H9 (cell line): ENCODE results near the gene SCRN1. TPM values are rescaled to one million over a fixed set of nuclear protein-coding genes. Genes with fewer than 3 reads are reported as not detected.

Experiments used
- DNase-seq: peaks from one replicate; pipeline ENCODE4 v3.0.0-alpha.2; 2017
- H2AFZ ChIP-seq: one replicate; pipeline ENCODE4 v1.6.1; 2013; ENCODE audit warnings: mild to moderate bottlenecking, low read length, control low read depth, moderate library complexity
- H2AK5ac ChIP-seq: 2 replicates; pipeline ENCODE4 v1.6.1; 2013; ENCODE audit warnings: low read length, control low read depth, mixed read lengths; ENCODE audit not compliant: insufficient read length
- H2BK120ac ChIP-seq: one replicate; pipeline ENCODE4 v1.6.1; 2013; ENCODE audit warnings: low read depth, mild to moderate bottlenecking, low read length, control low read depth, inconsistent platforms; ENCODE audit not compliant: poor library complexity, severe bottlenecking
- H2BK12ac ChIP-seq: 2 replicates; pipeline ENCODE4 v1.6.1; 2013; ENCODE audit warnings: low read length, control low read depth, mixed read lengths, low read depth; ENCODE audit not compliant: insufficient read length
- H2BK15ac ChIP-seq: 2 replicates; pipeline ENCODE4 v1.6.1; 2013; ENCODE audit warnings: low read depth, low read length, control low read depth
- H2BK20ac ChIP-seq: one replicate; pipeline ENCODE4 v1.6.1; 2013; ENCODE audit warnings: low read depth, mild to moderate bottlenecking, low read length, control low read depth, inconsistent platforms; ENCODE audit not compliant: poor library complexity, severe bottlenecking
- H2BK5ac ChIP-seq: 2 replicates; pipeline ENCODE4 v1.6.1; 2013; ENCODE audit warnings: low read length, control low read depth, mixed read lengths; ENCODE audit not compliant: insufficient read length
- H3K14ac ChIP-seq: 2 replicates; pipeline ENCODE4 v1.6.1; 2013; ENCODE audit warnings: low read length, control low read depth; ENCODE audit not compliant: insufficient read depth
- H3K18ac ChIP-seq: 2 replicates; pipeline ENCODE4 v1.6.1; 2013; ENCODE audit warnings: low read depth, mild to moderate bottlenecking, mixed read lengths, low read length, control low read depth; ENCODE audit not compliant: insufficient read length
- H3K23ac ChIP-seq: 2 replicates; pipeline ENCODE4 v1.6.1; 2013; ENCODE audit warnings: low read length, control low read depth, mixed read lengths, low read depth; ENCODE audit not compliant: insufficient read length
- H3K23me2 ChIP-seq: 2 replicates; pipeline ENCODE4 v1.6.1; 2013; ENCODE audit warnings: low read depth, mild to moderate bottlenecking, mixed read lengths, low read length, control low read depth; ENCODE audit not compliant: insufficient read length, poor library complexity, severe bottlenecking
- H3K27ac ChIP-seq: 2 replicates; pipeline ENCODE4 v1.5.1; 2013; ENCODE audit warnings: low read length, control low read depth, mixed read lengths, low read depth; ENCODE audit not compliant: insufficient read length
- H3K27me3 ChIP-seq: 2 replicates; pipeline ENCODE4 v1.6.1; 2013; ENCODE audit warnings: low read length, control low read depth, inconsistent platforms; ENCODE audit not compliant: insufficient read depth
- H3K4ac ChIP-seq: 2 replicates; pipeline ENCODE4 v1.6.1; 2013; ENCODE audit warnings: low read depth, mild to moderate bottlenecking, control low read depth, inconsistent platforms, low read length, moderate library complexity
- H3K4me1 ChIP-seq: 2 replicates; pipeline ENCODE4 v1.6.1; 2013; ENCODE audit warnings: low read length, control low read depth, inconsistent platforms; ENCODE audit not compliant: insufficient read depth
- H3K4me2 ChIP-seq: 2 replicates; pipeline ENCODE4 v1.6.1; 2013; ENCODE audit warnings: low read length, control low read depth, mixed read lengths; ENCODE audit not compliant: insufficient read length, insufficient read depth
- H3K56ac ChIP-seq: 2 replicates; pipeline ENCODE4 v1.6.1; 2013; ENCODE audit warnings: low read depth, mild to moderate bottlenecking, mixed read lengths, low read length, control low read depth; ENCODE audit not compliant: insufficient read length
- H3K79me1 ChIP-seq: 2 replicates; pipeline ENCODE4 v1.6.1; 2013; ENCODE audit warnings: low read depth, mild to moderate bottlenecking, moderate library complexity, low read length, control low read depth, inconsistent platforms; ENCODE audit not compliant: insufficient read depth, poor library complexity, severe bottlenecking
- H3K79me2 ChIP-seq: 2 replicates; pipeline ENCODE4 v1.6.1; 2013; ENCODE audit warnings: low read length, control low read depth, inconsistent platforms; ENCODE audit not compliant: insufficient read depth
- H3K9ac ChIP-seq: 2 replicates; pipeline ENCODE4 v1.6.1; 2013; ENCODE audit warnings: low read length, control low read depth, mixed read lengths; ENCODE audit not compliant: insufficient read length; ENCODE audit errors: extremely low read depth
- H3K9me3 ChIP-seq: one replicate; pipeline ENCODE4 v1.6.1; 2013; ENCODE audit warnings: low read depth, low read length, inconsistent platforms; ENCODE audit not compliant: control insufficient read depth
- H3T11ph ChIP-seq: one replicate; pipeline ENCODE4 v1.6.1; 2013; ENCODE audit warnings: mild to moderate bottlenecking, low read length, control low read depth, inconsistent platforms
- H4K20me1 ChIP-seq: one replicate; pipeline ENCODE4 v1.6.1; 2013; ENCODE audit not compliant: control insufficient read depth, insufficient read length, insufficient read depth
- H4K5ac ChIP-seq: 2 replicates; pipeline ENCODE4 v1.6.1; 2013; ENCODE audit warnings: low read depth, mild to moderate bottlenecking, mixed read lengths, low read length, control low read depth; ENCODE audit not compliant: insufficient read length
- H4K8ac ChIP-seq: replicated peaks from 2 replicates; pipeline ENCODE4 v1.6.1; 2013; ENCODE audit warnings: low read length, control low read depth, mixed read lengths, low read depth; ENCODE audit not compliant: insufficient read length
- H4K91ac ChIP-seq: 2 replicates; pipeline ENCODE4 v1.6.1; 2013; ENCODE audit warnings: low read depth, mild to moderate bottlenecking, moderate library complexity, mixed read lengths, low read length, control low read depth; ENCODE audit not compliant: insufficient read length
- H3K27ac Mint-ChIP-seq, 3 experiments: 2 replicates in 2 of 3; 3 replicates in 1 of 3; pipeline ENCODE4 v1.8.0; 2020 to 2021; ENCODE audit warnings: mixed read lengths in 3 of 3, mild to moderate bottlenecking in 1 of 3, moderate library complexity in 1 of 3
- H3K27me3 Mint-ChIP-seq: 2 replicates; pipeline ENCODE4 v1.8.0; 2021; ENCODE audit warnings: low read depth, mild to moderate bottlenecking, moderate library complexity, mixed read lengths
- H3K36me3 Mint-ChIP-seq, 3 experiments: 2 replicates in 2 of 3; 3 replicates in 1 of 3; pipeline ENCODE4 v1.8.0; 2020 to 2021; ENCODE audit warnings: low read depth in 3 of 3, mixed read lengths in 3 of 3; ENCODE audit not compliant: insufficient read depth in 1 of 3
- H3K4me1 Mint-ChIP-seq, 2 experiments: 2 replicates each; pipeline ENCODE4 v1.8.0; 2020; ENCODE audit warnings: mixed read lengths in 2 of 2
- H3K4me3 Mint-ChIP-seq, 2 experiments: 2 replicates in 1 of 2; 3 replicates in 1 of 2; pipeline ENCODE4 v1.8.0; 2020 to 2021; ENCODE audit warnings: mild to moderate bottlenecking in 2 of 2, mixed read lengths in 2 of 2, moderate library complexity in 1 of 2
- H3K9me3 Mint-ChIP-seq, 2 experiments: 2 replicates in 1 of 2; 3 replicates in 1 of 2; pipeline ENCODE4 v1.8.0; 2020; ENCODE audit warnings: mild to moderate bottlenecking in 2 of 2, mixed read lengths in 2 of 2, moderate library complexity in 1 of 2
- WGBS: extraction: QIAGEN DNeasy Blood & Tissue Kit; methylation state at CpG from one replicate; pipeline ENCODE4 v1.1.7; 2013; ENCODE audit warnings: missing lambda C conversion rate, low lambda C conversion rate, mixed read lengths; ENCODE audit not compliant: insufficient read length; ENCODE audit errors: extremely low coverage; 5-methylcytosine and 5-hydroxymethylcytosine counted together
- total RNA-seq: library from RNA; stranded (reverse); gene quantifications from 2 replicates; pipeline ENCODE4 v1.2.1, GENCODE V29; 2021
- TF ChIP-seq, protein P1 (sequence below): fragments of 200-600 bp; sonication (generic); conservative IDR thresholded peaks from 3 replicates; pipeline ENCODE4 v1.8.0; 2021; ENCODE audit warnings: antibody characterized with exemption, mild to moderate bottlenecking

SCRN1 gene
- total RNA-seq, 1 experiment from 2014 or later, result 101 TPM

GRCh38 chr7:30027740-30028215 is 38.2 kb upstream of the SCRN1 start:
- Histone ChIP-seq H3K56ac (no peak overlapping the region), H2BK120ac (no peak overlapping the region), H2BK12ac (no peak overlapping the region), H2BK20ac (no peak overlapping the region), H3K9ac (peak overlapping the region; percentile 34), H4K91ac (no peak overlapping the region), H3K4ac (no peak overlapping the region), H4K5ac (no peak overlapping the region), H3K27ac (no peak overlapping the region), H3K79me2 (peaks cover 23% of the 10 kb centered on the region; the same call in 1 of the 2 replicates), H3K4me1 (peaks cover 4% of the 10 kb centered on the region; the same call in 1 of the 2 replicates), H2BK15ac (no peak overlapping the region), H3K4me2 (peak overlapping the region; percentile 93), H2AK5ac (no peak overlapping the region), H3K14ac (no peak overlapping the region), H3K23me2 (peaks cover 10% of the 10 kb centered on the region), H4K8ac (no peak overlapping the region), H2BK5ac (no peak overlapping the region), H2AFZ (no peak overlapping the region), H3K9me3 (no peaks in the 10 kb centered on the region), H4K20me1 (no peaks in the 10 kb centered on the region), H3K18ac (no peak overlapping the region), H3K23ac (no peak overlapping the region), H3T11ph (no peak overlapping the region), H3K79me1 (peaks cover 11% of the 10 kb centered on the region), H3K27me3 (no peaks in the 10 kb centered on the region)
- peak overlapping the region; percentile 38 to 88 (median 56); a peak in 6 of 7 replicates for H3K27ac Mint-ChIP-seq
- no peak overlapping the region; a peak in 3 of 5 replicates for H3K4me3 Mint-ChIP-seq
- H3K36me3 Mint-ChIP-seq, result peaks cover 0 to 6% (median 2%) of the 10 kb centered on the region in 3 experiments; a peak in 4 of 7 replicates
- H3K27me3 Mint-ChIP-seq, result no peaks in the 10 kb centered on the region
- H3K4me1 Mint-ChIP-seq, result peaks cover 25 to 27% of the 10 kb centered on the region in 2 experiments
- no CpG with 5 or more reads among the region's 9 CpGs for WGBS
- TF ChIP-seq, protein P1, sequence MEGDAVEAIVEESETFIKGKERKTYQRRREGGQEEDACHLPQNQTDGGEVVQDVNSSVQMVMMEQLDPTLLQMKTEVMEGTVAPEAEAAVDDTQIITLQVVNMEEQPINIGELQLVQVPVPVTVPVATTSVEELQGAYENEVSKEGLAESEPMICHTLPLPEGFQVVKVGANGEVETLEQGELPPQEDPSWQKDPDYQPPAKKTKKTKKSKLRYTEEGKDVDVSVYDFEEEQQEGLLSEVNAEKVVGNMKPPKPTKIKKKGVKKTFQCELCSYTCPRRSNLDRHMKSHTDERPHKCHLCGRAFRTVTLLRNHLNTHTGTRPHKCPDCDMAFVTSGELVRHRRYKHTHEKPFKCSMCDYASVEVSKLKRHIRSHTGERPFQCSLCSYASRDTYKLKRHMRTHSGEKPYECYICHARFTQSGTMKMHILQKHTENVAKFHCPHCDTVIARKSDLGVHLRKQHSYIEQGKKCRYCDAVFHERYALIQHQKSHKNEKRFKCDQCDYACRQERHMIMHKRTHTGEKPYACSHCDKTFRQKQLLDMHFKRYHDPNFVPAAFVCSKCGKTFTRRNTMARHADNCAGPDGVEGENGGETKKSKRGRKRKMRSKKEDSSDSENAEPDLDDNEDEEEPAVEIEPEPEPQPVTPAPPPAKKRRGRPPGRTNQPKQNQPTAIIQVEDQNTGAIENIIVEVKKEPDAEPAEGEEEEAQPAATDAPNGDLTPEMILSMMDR, result no peak
- H3K9me3 Mint-ChIP-seq, result no peaks in the 10 kb centered on the region
- DNase-seq, result no peak
